ENCODE results near the gene MAGOH. TPM values are rescaled to one million over a fixed set of nuclear protein-coding genes. Genes with fewer than 3 reads are reported as not detected.
"Not testable (repeated sequence)": the region's sequence is repeated elsewhere in the genome, so short reads cannot be mapped to it uniquely, and the experiment has no call there.

MAGOH gene
- total and polyA plus RNA-seq, 8 donors, result 31.8 to 88.3 (median 76.8) TPM

- DNase-seq, result no peak
- Histone ChIP-seq H3K4me1 (peaks cover 0 to 4% of the 10 kb centered on the region in 2 donors), H3K36me3 (no peaks in the 10 kb centered on the region), H3K4me3 (no peak overlapping the region), H3K9me3 (no peaks in the 10 kb centered on the region), H3K27me3 (no peaks in the 10 kb centered on the region), H3K27ac (no peak overlapping the region)
- no peak for ATAC-seq
- no peak for TF ChIP-seq CTCF (IDR thresholded peaks at IDR 0.05)
- intact Hi-C loops (cut with DNase I), result no loop called here
Observed at GRCh38 chr1:53188099-53188498, 50.2 kb downstream of the MAGOH start.

DNA sequence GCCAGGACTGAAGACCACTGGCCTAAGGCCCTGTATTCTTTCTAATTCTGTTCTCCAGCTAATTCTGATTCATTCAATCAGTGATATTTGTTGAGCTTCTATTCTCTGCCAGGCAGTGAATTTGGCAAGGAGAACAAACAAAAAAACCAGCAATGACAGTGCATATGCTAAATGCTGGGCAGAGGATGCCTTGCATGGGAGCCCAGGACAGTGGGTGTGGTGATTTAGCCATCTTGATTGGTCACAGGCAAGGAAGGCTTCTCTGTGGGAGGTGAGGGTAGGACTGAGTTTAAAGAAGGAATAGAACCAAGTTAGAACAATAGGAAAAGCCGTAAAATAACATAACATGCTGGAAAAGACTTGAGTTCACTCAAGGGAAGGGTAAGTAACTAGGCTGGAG lies 50.9 kb downstream of the MAGOH start:
- intact Hi-C loops (cut with DNase I), result no loop called here

GRCh38 chr1:53186533-53186932 lies 51.8 kb downstream of the MAGOH start:
- intact Hi-C loops (cut with DNase I), result no loop called here
- DNase-seq (no peak), ATAC-seq (no peak)
- Histone ChIP-seq H3K36me3 (no peaks in the 10 kb centered on the region), H3K4me1 (peaks cover 5 to 13% of the 10 kb centered on the region in 2 donors), H3K27ac (no peak overlapping the region), H3K27me3 (no peaks in the 10 kb centered on the region), H3K4me3 (no peak overlapping the region), H3K9me3 (no peaks in the 10 kb centered on the region)
- no peak for TF ChIP-seq CTCF (IDR thresholded peaks at IDR 0.05)

More for the DNA sequence above, 50.9 kb downstream of the MAGOH start:
- H3K36me3 ChIP-seq, result no peaks in the 10 kb centered on the region
- H3K27me3 ChIP-seq, result no peaks in the 10 kb centered on the region
- no peak overlapping the region for H3K4me3 ChIP-seq
- TF ChIP-seq CTCF (IDR thresholded peaks at IDR 0.05), result no peak
- ATAC-seq, result no peak
- H3K4me1 ChIP-seq, result peaks cover 0 to 10% of the 10 kb centered on the region in 2 donors
- no peak for DNase-seq
- H3K9me3 ChIP-seq, result no peaks in the 10 kb centered on the region
- no peak overlapping the region for H3K27ac ChIP-seq

- H3K4me3 ChIP-seq; H3K27me3 ChIP-seq; ATAC-seq; H3K36me3 ChIP-seq; H3K27ac ChIP-seq; DNase-seq; intact Hi-C loops (cut with DNase I); H3K9me3 ChIP-seq: not testable (repeated sequence)
- peaks cover 5 to 13% of the 10 kb centered on the region in 2 donors for H3K4me1 ChIP-seq
- peak in 1 of 2 donors; percentile 35 for TF ChIP-seq CTCF (IDR thresholded peaks at IDR 0.05)
Observed at GRCh38 chr1:53185955-53186297, 52.4 kb downstream of the MAGOH start.

- Histone ChIP-seq H3K27ac (peak overlapping the region; percentile 33 to 60), H3K9me3 (no peaks in the 10 kb centered on the region), H3K4me1 (peaks cover 5 to 13% of the 10 kb centered on the region in 2 donors), H3K4me3 (no peak overlapping the region), H3K36me3 (no peaks in the 10 kb centered on the region), H3K27me3 (no peaks in the 10 kb centered on the region)
- ATAC-seq (peak; percentile 60), DNase-seq (peak in 3 of 4 donors; percentile 51 to 83 (median 68))
- TF ChIP-seq CTCF (IDR thresholded peaks at IDR 0.05), result no peak
- intact Hi-C loops (cut with DNase I), result no loop called here
Observed at GRCh38 chr1:53183095-53183990, 55.0 kb downstream of the MAGOH start.
